Left lobe of liver (tissue), 2 donors: Measurements from ENCODE around the gene CERKL. TPM values are rescaled to one million over a fixed set of nuclear protein-coding genes. Genes with fewer than 3 reads are reported as not detected.

ENCODE experiments used
- ATAC-seq: fragments of 200-7000 bp; cut with Tn5 transposase; one replicate; pipeline ENCODE4 v1.9.1; 2020; ENCODE audit warnings: mild to moderate bottlenecking, moderate library complexity
- DNase-seq: peaks from one replicate; pipeline ENCODE4 v3.0.0-alpha.2; 2020; ENCODE audit warnings: low spot score
- total RNA-seq: library from RNA; stranded (reverse); gene quantifications from one replicate; pipeline ENCODE4 v1.2.1, GENCODE V29; 2021
- donor health status: DM: no; HTN: no; CAD: no; lungs with moderate emphysema.
- donor health status: DM: no; HTN: yes; CAD: no.

CERKL gene
- total RNA-seq, 1 donor from 2014 or later, result not detected

- DNase-seq (no peak), ATAC-seq (no peak)
Observed at GRCh38 chr2:181628590-181629585, 28.0 kb downstream of the CERKL start.

- no peak for ATAC-seq
- DNase-seq, result no peak
Observed at GRCh38 chr2:181627545-181627944, 29.4 kb downstream of the CERKL start.

- ATAC-seq (peak; percentile 63), DNase-seq (no peak)
Observed at GRCh38 chr2:181626671-181627070, 30.2 kb downstream of the CERKL start.

GRCh38 chr2:181623159-181623558 lies 33.7 kb downstream of the CERKL start:
- ATAC-seq (no peak), DNase-seq (no peak)

GRCh38 chr2:181621779-181622490 lies 35.0 kb downstream of the CERKL start:
- ATAC-seq (no peak), DNase-seq (no peak)

- no peak for ATAC-seq
- DNase-seq, result no peak
Observed at GRCh38 chr2:181619516-181619915, 37.4 kb downstream of the CERKL start.

- DNase-seq, result no peak
- ATAC-seq, result no peak
Observed at GRCh38 chr2:181616715-181617114, 40.2 kb downstream of the CERKL start.

GRCh38 chr2:181614874-181615638 lies 41.8 kb downstream of the CERKL start:
- ATAC-seq (no peak), DNase-seq (no peak)

GRCh38 chr2:181613241-181613640 lies 43.7 kb downstream of the CERKL start:
- no peak for ATAC-seq
- DNase-seq, result no peak

- no peak for DNase-seq
- ATAC-seq, result no peak
Observed at GRCh38 chr2:181607629-181608590, 49.0 kb downstream of the CERKL start.

GRCh38 chr2:181605889-181606837 lies 50.7 kb downstream of the CERKL start:
- ATAC-seq, result no peak

GRCh38 chr2:181602017-181602416 lies 54.9 kb downstream of the CERKL start:
- no peak for DNase-seq
- no peak for ATAC-seq

More at GRCh38 chr2:181605889-181606837, 50.7 kb downstream of the CERKL start:
- DNase-seq, result no peak

GRCh38 chr2:181596556-181596955 lies 60.3 kb downstream of the CERKL start:
- ATAC-seq (no peak), DNase-seq (no peak)

GRCh38 chr2:181594322-181594721 lies 62.6 kb downstream of the CERKL start:
- no peak for ATAC-seq
- no peak for DNase-seq

- DNase-seq, result no peak
- ATAC-seq, result no peak
Observed at GRCh38 chr2:181589779-181590178, 67.1 kb downstream of the CERKL start.

- no peak for ATAC-seq
- DNase-seq, result no peak
Observed at GRCh38 chr2:181588546-181588945, 68.4 kb downstream of the CERKL start.

- peak; percentile 80 for ATAC-seq
- DNase-seq, result no peak
Observed at GRCh38 chr2:181586569-181587081, 70.3 kb downstream of the CERKL start.

- ATAC-seq, result no peak
- no peak for DNase-seq
Observed at GRCh38 chr2:181585732-181586131, 71.2 kb downstream of the CERKL start.

- no peak for ATAC-seq
- no peak for DNase-seq
Observed at GRCh38 chr2:181581534-181581933, 75.4 kb downstream of the CERKL start.
